HG02588 (cell line): Measurements from ENCODE around the gene AMELX.

Source experiments
- ATAC-seq: cut with Tn5 transposase; IDR thresholded peaks from one replicate; pipeline ENCODE4 v1.9.1; 2021; ENCODE audit warnings: mild to moderate bottlenecking, moderate library complexity; ENCODE audit not compliant: unreplicated experiment

The AMELX gene

GRCh38 chrX:11305641-11306040 lies 12.4 kb downstream of the AMELX start:
- ATAC-seq = no peak

- ATAC-seq = no peak
Measured at GRCh38 chrX:11309220-11309619, 16.0 kb downstream of the AMELX start.

- ATAC-seq = no peak
Measured at GRCh38 chrX:11311706-11312105, 18.5 kb downstream of the AMELX start.

- no peak for ATAC-seq
Measured at GRCh38 chrX:11319806-11320520, 26.8 kb downstream of the AMELX start.

GRCh38 chrX:11321986-11322385 lies 28.8 kb downstream of the AMELX start:
- no peak for ATAC-seq

- ATAC-seq = no peak
Measured at GRCh38 chrX:11328134-11328533, 34.9 kb downstream of the AMELX start.

GRCh38 chrX:11329021-11329420 lies 35.8 kb downstream of the AMELX start:
- no peak for ATAC-seq

- ATAC-seq = no peak
Measured at GRCh38 chrX:11331788-11332187, 38.6 kb downstream of the AMELX start.

GRCh38 chrX:11334165-11334564 lies 41.0 kb downstream of the AMELX start:
- ATAC-seq = no peak

- ATAC-seq = no peak
Measured at GRCh38 chrX:11336201-11336600, 43.0 kb downstream of the AMELX start.

GRCh38 chrX:11337292-11338009 lies 44.2 kb downstream of the AMELX start:
- ATAC-seq = no peak

- ATAC-seq = peak; percentile 69
Measured at GRCh38 chrX:11341274-11342201, 48.3 kb downstream of the AMELX start.

- no peak for ATAC-seq
Measured at GRCh38 chrX:11342673-11343072, 49.5 kb downstream of the AMELX start.

- no peak for ATAC-seq
Measured at GRCh38 chrX:11346121-11346682, 53.0 kb downstream of the AMELX start.

- no peak for ATAC-seq
Measured at GRCh38 chrX:11347300-11347699, 54.1 kb downstream of the AMELX start.

GRCh38 chrX:11349020-11349419 lies 55.8 kb downstream of the AMELX start:
- no peak for ATAC-seq

- ATAC-seq = no peak
Measured at GRCh38 chrX:11349661-11350337, 56.6 kb downstream of the AMELX start.
